PC-9 (cell line): ENCODE data around the gene SLC35E3.

Experiments used
- CTCF ChIP-seq: fragments of 200-600 bp; sonication (generic); conservative IDR thresholded peaks from 2 replicates; pipeline ENCODE4 v1.6.1; 2017; ENCODE audit warnings: mixed run types, antibody characterized with exemption, mild to moderate bottlenecking, moderate library complexity
- EZH2 ChIP-seq: fragments of 200-600 bp; sonication (generic); IDR thresholded peaks from 2 replicates; pipeline ENCODE4 v1.8.0; 2017; ENCODE audit warnings: antibody characterized with exemption, low read depth

DNA sequence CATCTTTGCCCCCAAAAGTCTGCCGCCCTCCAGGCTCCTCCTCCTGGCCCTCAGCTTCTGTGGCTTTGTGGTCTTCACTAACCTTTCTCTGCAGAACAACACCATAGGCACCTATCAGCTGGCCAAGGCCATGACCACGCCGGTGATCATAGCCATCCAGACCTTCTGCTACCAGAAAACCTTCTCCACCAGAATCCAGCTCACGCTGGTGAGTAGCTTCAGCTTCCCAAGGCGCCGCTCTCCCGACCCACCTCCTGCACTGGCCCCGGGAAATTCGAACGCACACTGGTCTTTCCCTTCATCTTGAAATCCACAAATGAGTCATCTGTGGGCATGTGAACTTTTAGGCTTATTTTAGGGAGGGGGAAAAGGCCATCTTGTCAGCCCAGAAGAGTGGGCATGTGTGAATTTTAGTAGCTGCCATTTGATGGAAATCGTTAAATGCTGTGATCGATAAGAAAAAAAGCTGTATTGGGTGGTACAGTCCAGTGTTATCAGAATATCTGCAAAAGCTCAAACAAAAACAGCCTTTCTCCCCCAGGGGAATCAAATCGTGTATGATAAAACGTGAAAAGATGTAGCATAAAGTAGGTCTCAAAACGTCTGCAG, 700 bp downstream of the SLC35E3 start:
- TF ChIP-seq CTCF (no peak), EZH2 (no peak)
